Measurements from ENCODE around the gene KLRK1.
"Not testable (repeated sequence)": the region's sequence is repeated elsewhere in the genome, so short reads cannot be mapped to it uniquely, and the experiment has no call there.

DNA sequence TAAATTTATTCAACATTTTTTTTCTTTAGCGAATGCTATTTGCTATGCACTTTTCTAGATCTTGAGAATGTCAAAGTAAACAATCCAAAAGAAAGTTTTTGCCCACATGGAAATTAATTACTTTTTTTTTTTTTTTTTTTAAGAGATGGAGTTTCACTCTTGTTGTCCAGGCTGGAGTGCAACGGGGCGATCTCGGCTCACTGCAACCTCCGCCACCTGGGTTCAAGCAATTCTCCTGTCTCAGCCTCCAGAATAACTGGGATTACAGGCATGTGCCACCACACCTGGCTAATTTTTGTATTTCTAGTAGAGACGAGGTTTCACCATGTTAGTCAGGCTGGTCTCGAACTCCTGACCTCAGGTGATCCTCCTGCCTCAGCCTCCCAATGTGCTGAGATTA lies 1.1 kb upstream of the KLRK1 start:
- TF ChIP-seq, protein P1, sequence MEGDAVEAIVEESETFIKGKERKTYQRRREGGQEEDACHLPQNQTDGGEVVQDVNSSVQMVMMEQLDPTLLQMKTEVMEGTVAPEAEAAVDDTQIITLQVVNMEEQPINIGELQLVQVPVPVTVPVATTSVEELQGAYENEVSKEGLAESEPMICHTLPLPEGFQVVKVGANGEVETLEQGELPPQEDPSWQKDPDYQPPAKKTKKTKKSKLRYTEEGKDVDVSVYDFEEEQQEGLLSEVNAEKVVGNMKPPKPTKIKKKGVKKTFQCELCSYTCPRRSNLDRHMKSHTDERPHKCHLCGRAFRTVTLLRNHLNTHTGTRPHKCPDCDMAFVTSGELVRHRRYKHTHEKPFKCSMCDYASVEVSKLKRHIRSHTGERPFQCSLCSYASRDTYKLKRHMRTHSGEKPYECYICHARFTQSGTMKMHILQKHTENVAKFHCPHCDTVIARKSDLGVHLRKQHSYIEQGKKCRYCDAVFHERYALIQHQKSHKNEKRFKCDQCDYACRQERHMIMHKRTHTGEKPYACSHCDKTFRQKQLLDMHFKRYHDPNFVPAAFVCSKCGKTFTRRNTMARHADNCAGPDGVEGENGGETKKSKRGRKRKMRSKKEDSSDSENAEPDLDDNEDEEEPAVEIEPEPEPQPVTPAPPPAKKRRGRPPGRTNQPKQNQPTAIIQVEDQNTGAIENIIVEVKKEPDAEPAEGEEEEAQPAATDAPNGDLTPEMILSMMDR (IDR thresholded peaks at IDR 0.05 in 2 of 3, conservative IDR thresholded peaks at IDR 0.05 in 1 of 3; ENCODE audit: borderline replicate concordance in 1 of 3, insufficient read depth in 1 of 3, low read depth in 2 of 3, low read length in 2 of 3) = not testable (repeated sequence)
- TF ChIP-seq SP1 (IDR thresholded peaks at IDR 0.05; ENCODE audit: low read depth); POLR2A (IDR thresholded peaks at IDR 0.05; ENCODE audit: borderline replicate concordance, extremely low read depth, insufficient read depth, insufficient read length); EZH2 (IDR thresholded peaks at IDR 0.05); POLR2AphosphoS5 (IDR thresholded peaks at IDR 0.05; ENCODE audit: low read depth, low read length); YY1 (IDR thresholded peaks at IDR 0.05; ENCODE audit: extremely low read depth, insufficient replicate concordance, low read depth, low read length): not testable (repeated sequence)
- TF ChIP-seq, protein P2, sequence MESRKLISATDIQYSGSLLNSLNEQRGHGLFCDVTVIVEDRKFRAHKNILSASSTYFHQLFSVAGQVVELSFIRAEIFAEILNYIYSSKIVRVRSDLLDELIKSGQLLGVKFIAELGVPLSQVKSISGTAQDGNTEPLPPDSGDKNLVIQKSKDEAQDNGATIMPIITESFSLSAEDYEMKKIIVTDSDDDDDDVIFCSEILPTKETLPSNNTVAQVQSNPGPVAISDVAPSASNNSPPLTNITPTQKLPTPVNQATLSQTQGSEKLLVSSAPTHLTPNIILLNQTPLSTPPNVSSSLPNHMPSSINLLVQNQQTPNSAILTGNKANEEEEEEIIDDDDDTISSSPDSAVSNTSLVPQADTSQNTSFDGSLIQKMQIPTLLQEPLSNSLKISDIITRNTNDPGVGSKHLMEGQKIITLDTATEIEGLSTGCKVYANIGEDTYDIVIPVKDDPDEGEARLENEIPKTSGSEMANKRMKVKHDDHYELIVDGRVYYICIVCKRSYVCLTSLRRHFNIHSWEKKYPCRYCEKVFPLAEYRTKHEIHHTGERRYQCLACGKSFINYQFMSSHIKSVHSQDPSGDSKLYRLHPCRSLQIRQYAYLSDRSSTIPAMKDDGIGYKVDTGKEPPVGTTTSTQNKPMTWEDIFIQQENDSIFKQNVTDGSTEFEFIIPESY (IDR thresholded peaks at IDR 0.05; ENCODE audit: extremely low read depth, insufficient replicate concordance, low read length) = not testable (repeated sequence)
- TF ChIP-seq, protein P3, sequence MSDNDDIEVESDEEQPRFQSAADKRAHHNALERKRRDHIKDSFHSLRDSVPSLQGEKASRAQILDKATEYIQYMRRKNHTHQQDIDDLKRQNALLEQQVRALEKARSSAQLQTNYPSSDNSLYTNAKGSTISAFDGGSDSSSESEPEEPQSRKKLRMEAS (IDR thresholded peaks at IDR 0.05) = not testable (repeated sequence)

Measured in HCT116 (cell line).